ENCODE data around the gene PADI4.

DNA sequence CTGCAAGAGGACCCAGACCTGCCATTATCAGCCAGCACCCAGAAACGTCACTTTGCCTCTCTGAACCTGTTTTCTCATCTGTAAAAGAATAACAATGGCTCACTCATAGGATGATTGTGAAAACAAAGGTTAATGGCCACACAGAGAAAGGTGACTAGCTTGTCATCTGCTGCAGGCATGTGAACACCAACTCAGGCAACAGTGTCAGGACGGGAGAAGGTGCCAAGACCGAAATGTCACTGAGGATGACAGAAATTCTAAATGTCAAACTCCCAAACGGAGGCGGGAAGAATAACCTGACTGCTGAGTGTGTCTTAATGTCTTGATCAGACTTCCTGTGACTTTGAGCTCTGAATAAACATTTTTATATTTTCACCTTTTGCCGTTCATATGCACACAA, 10.3 kb downstream of the PADI4 start:
- no peak for TF ChIP-seq ZNF114 (tag by site-specific recombination; IDR thresholded peaks at IDR 0.05)
- no peak for TF ChIP-seq ZNF658 (tag by site-specific recombination; IDR thresholded peaks at IDR 0.05)
- no peak for TF ChIP-seq ZBTB1 (tag by site-specific recombination; IDR thresholded peaks at IDR 0.05)
- no peak for TF ChIP-seq ZBTB7A (tag by site-specific recombination; IDR thresholded peaks at IDR 0.05; ENCODE audit: low read depth)
- TF ChIP-seq, protein P1, sequence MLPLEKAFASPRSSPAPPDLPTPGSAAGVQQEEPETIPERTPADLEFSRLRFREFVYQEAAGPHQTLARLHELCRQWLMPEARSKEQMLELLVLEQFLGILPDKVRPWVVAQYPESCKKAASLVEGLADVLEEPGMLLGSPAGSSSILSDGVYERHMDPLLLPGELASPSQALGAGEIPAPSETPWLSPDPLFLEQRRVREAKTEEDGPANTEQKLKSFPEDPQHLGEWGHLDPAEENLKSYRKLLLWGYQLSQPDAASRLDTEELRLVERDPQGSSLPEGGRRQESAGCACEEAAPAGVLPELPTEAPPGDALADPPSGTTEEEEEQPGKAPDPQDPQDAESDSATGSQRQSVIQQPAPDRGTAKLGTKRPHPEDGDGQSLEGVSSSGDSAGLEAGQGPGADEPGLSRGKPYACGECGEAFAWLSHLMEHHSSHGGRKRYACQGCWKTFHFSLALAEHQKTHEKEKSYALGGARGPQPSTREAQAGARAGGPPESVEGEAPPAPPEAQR (tag by site-specific recombination; IDR thresholded peaks at IDR 0.05) = no peak
- no peak for TF ChIP-seq CTCF (tag by site-specific recombination; IDR thresholded peaks at IDR 0.05)
- TF ChIP-seq ZNF311 (tag by site-specific recombination; IDR thresholded peaks at IDR 0.05; ENCODE audit: borderline replicate concordance) = no peak
- TF ChIP-seq IKZF3 (tag by site-specific recombination; IDR thresholded peaks at IDR 0.05) = no peak
- no peak for TF ChIP-seq KLF1 (tag by site-specific recombination; IDR thresholded peaks at IDR 0.05)
- TF ChIP-seq ZNF184 (tag by site-specific recombination; IDR thresholded peaks at IDR 0.05) = no peak
- no peak for TF ChIP-seq ZNF624 (tag by site-specific recombination; IDR thresholded peaks at IDR 0.05)
- no peak for TF ChIP-seq TCF7L2 (IDR thresholded peaks at IDR 0.05; ENCODE audit: borderline replicate concordance, low read depth, low read length)
- no peak for TF ChIP-seq ZNF155 (tag by site-specific recombination; IDR thresholded peaks at IDR 0.05)
